H9 (cell line): ENCODE measurements around the gene TM9SF4. TPM values are rescaled to one million over a fixed set of nuclear protein-coding genes. Genes with fewer than 3 reads are reported as not detected.

ENCODE experiments used
- DNase-seq: peaks from one replicate; pipeline ENCODE4 v3.0.0-alpha.2; 2017
- H2AFZ ChIP-seq: one replicate; pipeline ENCODE4 v1.6.1; 2013; ENCODE audit warnings: mild to moderate bottlenecking, low read length, control low read depth, moderate library complexity
- H2AK5ac ChIP-seq: 2 replicates; pipeline ENCODE4 v1.6.1; 2013; ENCODE audit warnings: low read length, control low read depth, mixed read lengths; ENCODE audit not compliant: insufficient read length
- H2BK120ac ChIP-seq: one replicate; pipeline ENCODE4 v1.6.1; 2013; ENCODE audit warnings: low read depth, mild to moderate bottlenecking, low read length, control low read depth, inconsistent platforms; ENCODE audit not compliant: poor library complexity, severe bottlenecking
- H2BK12ac ChIP-seq: 2 replicates; pipeline ENCODE4 v1.6.1; 2013; ENCODE audit warnings: low read length, control low read depth, mixed read lengths, low read depth; ENCODE audit not compliant: insufficient read length
- H2BK15ac ChIP-seq: 2 replicates; pipeline ENCODE4 v1.6.1; 2013; ENCODE audit warnings: low read depth, low read length, control low read depth
- H2BK20ac ChIP-seq: one replicate; pipeline ENCODE4 v1.6.1; 2013; ENCODE audit warnings: low read depth, mild to moderate bottlenecking, low read length, control low read depth, inconsistent platforms; ENCODE audit not compliant: poor library complexity, severe bottlenecking
- H2BK5ac ChIP-seq: 2 replicates; pipeline ENCODE4 v1.6.1; 2013; ENCODE audit warnings: low read length, control low read depth, mixed read lengths; ENCODE audit not compliant: insufficient read length
- H3K14ac ChIP-seq: 2 replicates; pipeline ENCODE4 v1.6.1; 2013; ENCODE audit warnings: low read length, control low read depth; ENCODE audit not compliant: insufficient read depth
- H3K18ac ChIP-seq: 2 replicates; pipeline ENCODE4 v1.6.1; 2013; ENCODE audit warnings: low read depth, mild to moderate bottlenecking, mixed read lengths, low read length, control low read depth; ENCODE audit not compliant: insufficient read length
- H3K23ac ChIP-seq: 2 replicates; pipeline ENCODE4 v1.6.1; 2013; ENCODE audit warnings: low read length, control low read depth, mixed read lengths, low read depth; ENCODE audit not compliant: insufficient read length
- H3K23me2 ChIP-seq: 2 replicates; pipeline ENCODE4 v1.6.1; 2013; ENCODE audit warnings: low read depth, mild to moderate bottlenecking, mixed read lengths, low read length, control low read depth; ENCODE audit not compliant: insufficient read length, poor library complexity, severe bottlenecking
- H3K27ac ChIP-seq: 2 replicates; pipeline ENCODE4 v1.5.1; 2013; ENCODE audit warnings: low read length, control low read depth, mixed read lengths, low read depth; ENCODE audit not compliant: insufficient read length
- H3K27me3 ChIP-seq: 2 replicates; pipeline ENCODE4 v1.6.1; 2013; ENCODE audit warnings: low read length, control low read depth, inconsistent platforms; ENCODE audit not compliant: insufficient read depth
- H3K4ac ChIP-seq: 2 replicates; pipeline ENCODE4 v1.6.1; 2013; ENCODE audit warnings: low read depth, mild to moderate bottlenecking, control low read depth, inconsistent platforms, low read length, moderate library complexity
- H3K4me1 ChIP-seq: 2 replicates; pipeline ENCODE4 v1.6.1; 2013; ENCODE audit warnings: low read length, control low read depth, inconsistent platforms; ENCODE audit not compliant: insufficient read depth
- H3K4me2 ChIP-seq: 2 replicates; pipeline ENCODE4 v1.6.1; 2013; ENCODE audit warnings: low read length, control low read depth, mixed read lengths; ENCODE audit not compliant: insufficient read length, insufficient read depth
- H3K56ac ChIP-seq: 2 replicates; pipeline ENCODE4 v1.6.1; 2013; ENCODE audit warnings: low read depth, mild to moderate bottlenecking, mixed read lengths, low read length, control low read depth; ENCODE audit not compliant: insufficient read length
- H3K79me1 ChIP-seq: 2 replicates; pipeline ENCODE4 v1.6.1; 2013; ENCODE audit warnings: low read depth, mild to moderate bottlenecking, moderate library complexity, low read length, control low read depth, inconsistent platforms; ENCODE audit not compliant: insufficient read depth, poor library complexity, severe bottlenecking
- H3K79me2 ChIP-seq: 2 replicates; pipeline ENCODE4 v1.6.1; 2013; ENCODE audit warnings: low read length, control low read depth, inconsistent platforms; ENCODE audit not compliant: insufficient read depth
- H3K9ac ChIP-seq: 2 replicates; pipeline ENCODE4 v1.6.1; 2013; ENCODE audit warnings: low read length, control low read depth, mixed read lengths; ENCODE audit not compliant: insufficient read length; ENCODE audit errors: extremely low read depth
- H3K9me3 ChIP-seq: one replicate; pipeline ENCODE4 v1.6.1; 2013; ENCODE audit warnings: low read depth, low read length, inconsistent platforms; ENCODE audit not compliant: control insufficient read depth
- H3T11ph ChIP-seq: one replicate; pipeline ENCODE4 v1.6.1; 2013; ENCODE audit warnings: mild to moderate bottlenecking, low read length, control low read depth, inconsistent platforms
- H4K20me1 ChIP-seq: one replicate; pipeline ENCODE4 v1.6.1; 2013; ENCODE audit not compliant: control insufficient read depth, insufficient read length, insufficient read depth
- H4K5ac ChIP-seq: 2 replicates; pipeline ENCODE4 v1.6.1; 2013; ENCODE audit warnings: low read depth, mild to moderate bottlenecking, mixed read lengths, low read length, control low read depth; ENCODE audit not compliant: insufficient read length
- H4K8ac ChIP-seq: replicated peaks from 2 replicates; pipeline ENCODE4 v1.6.1; 2013; ENCODE audit warnings: low read length, control low read depth, mixed read lengths, low read depth; ENCODE audit not compliant: insufficient read length
- H4K91ac ChIP-seq: 2 replicates; pipeline ENCODE4 v1.6.1; 2013; ENCODE audit warnings: low read depth, mild to moderate bottlenecking, moderate library complexity, mixed read lengths, low read length, control low read depth; ENCODE audit not compliant: insufficient read length
- H3K27ac Mint-ChIP-seq, 3 experiments: 2 replicates in 2 of 3; 3 replicates in 1 of 3; pipeline ENCODE4 v1.8.0; 2020 to 2021; ENCODE audit warnings: mixed read lengths in 3 of 3, mild to moderate bottlenecking in 1 of 3, moderate library complexity in 1 of 3
- H3K27me3 Mint-ChIP-seq: 2 replicates; pipeline ENCODE4 v1.8.0; 2021; ENCODE audit warnings: low read depth, mild to moderate bottlenecking, moderate library complexity, mixed read lengths
- H3K36me3 Mint-ChIP-seq, 3 experiments: 2 replicates in 2 of 3; 3 replicates in 1 of 3; pipeline ENCODE4 v1.8.0; 2020 to 2021; ENCODE audit warnings: low read depth in 3 of 3, mixed read lengths in 3 of 3; ENCODE audit not compliant: insufficient read depth in 1 of 3
- H3K4me1 Mint-ChIP-seq, 2 experiments: 2 replicates each; pipeline ENCODE4 v1.8.0; 2020; ENCODE audit warnings: mixed read lengths in 2 of 2
- H3K4me3 Mint-ChIP-seq, 2 experiments: 2 replicates in 1 of 2; 3 replicates in 1 of 2; pipeline ENCODE4 v1.8.0; 2020 to 2021; ENCODE audit warnings: mild to moderate bottlenecking in 2 of 2, mixed read lengths in 2 of 2, moderate library complexity in 1 of 2
- H3K9me3 Mint-ChIP-seq, 2 experiments: 2 replicates in 1 of 2; 3 replicates in 1 of 2; pipeline ENCODE4 v1.8.0; 2020; ENCODE audit warnings: mild to moderate bottlenecking in 2 of 2, mixed read lengths in 2 of 2, moderate library complexity in 1 of 2
- CTCF ChIP-seq: fragments of 200-600 bp; sonication (generic); conservative IDR thresholded peaks from 3 replicates; pipeline ENCODE4 v1.8.0; 2021; ENCODE audit warnings: antibody characterized with exemption, mild to moderate bottlenecking
- total RNA-seq: library from RNA; stranded (reverse); gene quantifications from 2 replicates; pipeline ENCODE4 v1.2.1, GENCODE V29; 2021

The TM9SF4 gene
- total RNA-seq, 1 experiment from 2014 or later: 62.3 TPM

- Histone ChIP-seq H3K18ac (no peak overlapping the region), H3K27me3 (no peaks in the 10 kb centered on the region), H2BK5ac (no peak overlapping the region), H3K56ac (no peak overlapping the region), H3K4ac (no peak overlapping the region), H2BK12ac (no peak overlapping the region), H3K79me1 (no peaks in the 10 kb centered on the region), H3T11ph (no peak overlapping the region), H4K91ac (no peak overlapping the region), H3K9me3 (no peaks in the 10 kb centered on the region), H3K14ac (no peak overlapping the region), H4K8ac (no peak overlapping the region), H2BK20ac (no peak overlapping the region), H3K4me2 (no peak overlapping the region), H3K23ac (no peak overlapping the region), H3K4me1 (no peaks in the 10 kb centered on the region), H4K5ac (no peak overlapping the region), H3K23me2 (no peaks in the 10 kb centered on the region), H3K9ac (no peak overlapping the region), H4K20me1 (no peaks in the 10 kb centered on the region), H2BK120ac (no peak overlapping the region), H3K79me2 (no peaks in the 10 kb centered on the region), H2AK5ac (no peak overlapping the region), H2BK15ac (no peak overlapping the region), H3K27ac (no peak overlapping the region), H2AFZ (no peak overlapping the region)
- Mint-ChIP-seq H3K9me3 (no peaks in the 10 kb centered on the region), H3K36me3 (no peaks in the 10 kb centered on the region), H3K4me1 (peaks cover 19 to 34% of the 10 kb centered on the region in 2 experiments), H3K27ac (no peak overlapping the region), H3K27me3 (peaks cover 8% of the 10 kb centered on the region), H3K4me3 (no peak overlapping the region)
- DNase-seq: no peak
- TF ChIP-seq CTCF: no peak
These were observed 39.8 kb upstream of the TM9SF4 start for GRCh38 chr20:32069711-32070110.
